ENCODE measurements around the gene TGFBR3. TPM values are rescaled to one million over a fixed set of nuclear protein-coding genes. Genes with fewer than 3 reads are reported as not detected.
"Not testable (repeated sequence)": the region's sequence is repeated elsewhere in the genome, so short reads cannot be mapped to it uniquely, and the experiment has no call there.

TGFBR3 gene
- total RNA-seq, 1 experiment from 2014 or later: 3.1 TPM

DNA sequence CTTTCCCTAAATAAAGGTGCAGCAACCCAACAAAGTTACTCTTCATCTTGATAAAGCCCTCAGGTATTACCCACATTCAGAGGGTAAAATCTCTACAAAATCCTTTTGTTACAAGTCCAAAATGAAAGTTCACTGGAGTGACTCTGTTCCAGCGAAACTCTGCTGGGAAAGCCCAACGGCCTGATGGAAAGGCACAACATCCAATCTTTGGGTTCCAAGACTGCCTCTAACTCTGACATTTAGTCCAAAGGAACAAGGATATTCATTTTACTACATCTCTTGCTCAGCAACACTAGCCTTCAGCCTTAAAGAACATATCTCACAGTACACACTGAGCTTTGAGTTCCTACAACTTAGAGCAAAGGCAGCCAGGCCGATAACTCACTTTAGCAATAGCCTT, 42.1 kb downstream of the TGFBR3 start:
- CTCF ChIA-PET: no interaction called here
- Histone ChIP-seq H3K9me3 (ENCODE audit: low read depth, low read length, poor library complexity, severe bottlenecking) (no peaks in the 10 kb centered on the region), H3K27me3 (replicated peaks; ENCODE audit: insufficient read depth, low read depth, low read length, poor library complexity) (no peaks in the 10 kb centered on the region), H3K36me3 (ENCODE audit: insufficient read depth, low read length, poor library complexity, severe bottlenecking) (no peaks in the 10 kb centered on the region), H3K4me3 (ENCODE audit: low read depth, low read length, poor library complexity, severe bottlenecking) (no peak overlapping the region), H3K4me1 (ENCODE audit: insufficient read depth, low read length, poor library complexity, severe bottlenecking) (peaks cover 14% of the 10 kb centered on the region), H3K27ac (ENCODE audit: low read depth, low read length, poor library complexity, severe bottlenecking) (no peak overlapping the region)
- POLR2A ChIA-PET (ENCODE audit: low non-redundant PET): no interaction called here
- BruUV-seq (replicated peaks): no TSS peak
- DNase-seq (ENCODE audit: low spot score): no peak
- intact Hi-C loops (cut with micrococcal nuclease; ENCODE audit: unreplicated experiment): no loop called here
- TF ChIP-seq EZH2 (IDR thresholded peaks at IDR 0.05; ENCODE audit: borderline replicate concordance, low read depth, low read length, poor library complexity, severe bottlenecking): no peak
- TF ChIP-seq, protein P1, sequence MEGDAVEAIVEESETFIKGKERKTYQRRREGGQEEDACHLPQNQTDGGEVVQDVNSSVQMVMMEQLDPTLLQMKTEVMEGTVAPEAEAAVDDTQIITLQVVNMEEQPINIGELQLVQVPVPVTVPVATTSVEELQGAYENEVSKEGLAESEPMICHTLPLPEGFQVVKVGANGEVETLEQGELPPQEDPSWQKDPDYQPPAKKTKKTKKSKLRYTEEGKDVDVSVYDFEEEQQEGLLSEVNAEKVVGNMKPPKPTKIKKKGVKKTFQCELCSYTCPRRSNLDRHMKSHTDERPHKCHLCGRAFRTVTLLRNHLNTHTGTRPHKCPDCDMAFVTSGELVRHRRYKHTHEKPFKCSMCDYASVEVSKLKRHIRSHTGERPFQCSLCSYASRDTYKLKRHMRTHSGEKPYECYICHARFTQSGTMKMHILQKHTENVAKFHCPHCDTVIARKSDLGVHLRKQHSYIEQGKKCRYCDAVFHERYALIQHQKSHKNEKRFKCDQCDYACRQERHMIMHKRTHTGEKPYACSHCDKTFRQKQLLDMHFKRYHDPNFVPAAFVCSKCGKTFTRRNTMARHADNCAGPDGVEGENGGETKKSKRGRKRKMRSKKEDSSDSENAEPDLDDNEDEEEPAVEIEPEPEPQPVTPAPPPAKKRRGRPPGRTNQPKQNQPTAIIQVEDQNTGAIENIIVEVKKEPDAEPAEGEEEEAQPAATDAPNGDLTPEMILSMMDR (conservative IDR thresholded peaks at IDR 0.05; ENCODE audit: low read depth, low read length): no peak

DNA sequence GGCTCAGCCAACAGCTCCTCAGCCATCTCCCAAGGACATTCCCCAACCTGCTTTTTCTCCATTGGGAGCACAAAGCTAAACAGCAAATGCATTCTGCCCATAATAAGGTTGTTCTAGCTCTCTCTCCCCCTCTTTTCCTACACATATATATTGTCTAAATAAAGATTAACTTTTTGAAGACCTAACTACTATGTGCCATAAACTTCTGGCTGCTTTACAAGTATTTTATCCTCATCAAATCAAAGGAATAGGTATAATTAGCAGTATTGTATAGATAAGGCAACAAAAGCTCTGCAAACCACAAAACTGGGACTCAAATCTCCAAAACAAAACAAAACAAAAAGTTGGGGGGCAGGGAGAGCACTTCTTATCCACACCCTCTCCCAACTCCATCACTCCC, 43.4 kb downstream of the TGFBR3 start:
- Histone ChIP-seq H3K4me1 (ENCODE audit: insufficient read depth, low read length, poor library complexity, severe bottlenecking) (peaks cover 14% of the 10 kb centered on the region), H3K27me3 (replicated peaks; ENCODE audit: insufficient read depth, low read depth, low read length, poor library complexity) (no peaks in the 10 kb centered on the region), H3K27ac (ENCODE audit: low read depth, low read length, poor library complexity, severe bottlenecking) (no peak overlapping the region), H3K36me3 (ENCODE audit: insufficient read depth, low read length, poor library complexity, severe bottlenecking) (no peaks in the 10 kb centered on the region), H3K9me3 (ENCODE audit: low read depth, low read length, poor library complexity, severe bottlenecking) (no peaks in the 10 kb centered on the region), H3K4me3 (ENCODE audit: low read depth, low read length, poor library complexity, severe bottlenecking) (no peak overlapping the region)
- TF ChIP-seq, protein P1 (conservative IDR thresholded peaks at IDR 0.05; ENCODE audit: low read depth, low read length): no peak
- TF ChIP-seq EZH2 (IDR thresholded peaks at IDR 0.05; ENCODE audit: borderline replicate concordance, low read depth, low read length, poor library complexity, severe bottlenecking): no peak
- intact Hi-C loops (cut with micrococcal nuclease; ENCODE audit: unreplicated experiment): no loop called here
- ChIA-PET POLR2A (ENCODE audit: low non-redundant PET) (no interaction called here), CTCF (no interaction called here)
- DNase-seq (ENCODE audit: low spot score): no peak
- BruUV-seq (replicated peaks): no TSS peak

DNA sequence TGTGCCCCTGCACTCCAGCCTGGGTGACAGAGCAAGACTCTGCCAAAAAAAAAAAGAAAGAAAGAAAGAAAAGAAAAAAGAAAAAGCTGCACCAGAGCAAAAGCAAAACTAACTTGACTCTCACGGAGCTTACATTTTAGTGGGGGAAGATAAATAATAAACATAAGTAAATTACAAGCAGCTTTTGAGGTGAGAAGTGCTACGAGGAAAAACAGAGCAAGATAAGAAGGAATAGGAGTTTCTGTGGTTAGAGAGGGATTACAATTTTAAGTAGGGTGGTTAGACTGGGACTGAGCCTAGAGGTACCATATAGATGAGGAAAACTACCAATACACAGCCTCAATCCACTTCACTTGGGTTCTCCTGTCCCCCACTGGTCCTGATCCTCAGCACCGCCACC, 43.9 kb downstream of the TGFBR3 start:
- no TSS peak for BruUV-seq (replicated peaks)
- ChIA-PET POLR2A (ENCODE audit: low non-redundant PET) (no interaction called here), CTCF (no interaction called here)
- DNase-seq (ENCODE audit: low spot score): no peak
- Histone ChIP-seq H3K4me3 (ENCODE audit: low read depth, low read length, poor library complexity, severe bottlenecking) (no peak overlapping the region), H3K27me3 (replicated peaks; ENCODE audit: insufficient read depth, low read depth, low read length, poor library complexity) (no peaks in the 10 kb centered on the region), H3K27ac (ENCODE audit: low read depth, low read length, poor library complexity, severe bottlenecking) (no peak overlapping the region), H3K36me3 (ENCODE audit: insufficient read depth, low read length, poor library complexity, severe bottlenecking) (no peaks in the 10 kb centered on the region), H3K4me1 (ENCODE audit: insufficient read depth, low read length, poor library complexity, severe bottlenecking) (peaks cover 14% of the 10 kb centered on the region), H3K9me3 (ENCODE audit: low read depth, low read length, poor library complexity, severe bottlenecking) (no peaks in the 10 kb centered on the region)
- intact Hi-C loops (cut with micrococcal nuclease; ENCODE audit: unreplicated experiment): no loop called here
- TF ChIP-seq, protein P1 (conservative IDR thresholded peaks at IDR 0.05; ENCODE audit: low read depth, low read length): no peak
- no peak for TF ChIP-seq EZH2 (IDR thresholded peaks at IDR 0.05; ENCODE audit: borderline replicate concordance, low read depth, low read length, poor library complexity, severe bottlenecking)

DNA sequence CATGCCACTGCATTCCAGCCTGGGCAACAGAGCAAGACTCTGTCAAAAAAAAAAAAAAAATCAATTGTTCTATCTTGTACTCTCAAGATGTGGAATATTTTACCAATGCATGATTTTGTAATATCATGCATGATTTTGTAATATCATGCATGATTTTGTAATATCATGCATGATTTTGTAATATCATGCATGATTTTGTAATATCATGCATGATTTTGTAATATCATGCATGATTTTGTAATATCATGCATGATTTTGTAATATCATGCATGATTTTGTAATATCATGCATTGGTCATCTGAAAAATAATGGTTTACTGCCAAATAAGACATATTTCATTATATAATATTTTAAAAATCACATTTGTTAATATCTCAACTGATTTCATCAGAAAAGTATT, 45.7 kb downstream of the TGFBR3 start:
- H3K9me3 ChIP-seq (ENCODE audit: low read depth, low read length, poor library complexity, severe bottlenecking); BruUV-seq (replicated peaks); H3K27me3 ChIP-seq (replicated peaks; ENCODE audit: insufficient read depth, low read depth, low read length, poor library complexity); POLR2A ChIA-PET (ENCODE audit: low non-redundant PET); intact Hi-C loops (cut with micrococcal nuclease; ENCODE audit: unreplicated experiment); H3K27ac ChIP-seq (ENCODE audit: low read depth, low read length, poor library complexity, severe bottlenecking); H3K4me3 ChIP-seq (ENCODE audit: low read depth, low read length, poor library complexity, severe bottlenecking); H3K36me3 ChIP-seq (ENCODE audit: insufficient read depth, low read length, poor library complexity, severe bottlenecking); H3K4me1 ChIP-seq (ENCODE audit: insufficient read depth, low read length, poor library complexity, severe bottlenecking); CTCF ChIA-PET; DNase-seq (ENCODE audit: low spot score): not testable (repeated sequence)

Measured in A673 (cell line).